Measurements from ENCODE around the gene COQ9. TPM values are rescaled to one million over a fixed set of nuclear protein-coding genes. Genes with fewer than 3 reads are reported as not detected.

Gene COQ9
- total and polyA plus RNA-seq, 2 of the 4 experiments (the other 2 are of a cell fraction): 57.9 to 58.5 TPM

- H2BK20ac ChIP-seq (ENCODE audit: low read depth, low read length): no peak overlapping the region
- no peak for DNase-seq
- no peak overlapping the region for H3K27ac ChIP-seq (ENCODE audit: insufficient read depth, low read length)
- no peak overlapping the region for H2BK5ac ChIP-seq (ENCODE audit: low read depth, low read length, poor library complexity, severe bottlenecking)
- no peak for TF ChIP-seq MAFK (IDR thresholded peaks at IDR 0.05; ENCODE audit: low read depth, low read length)
- TF ChIP-seq FOS (IDR thresholded peaks at IDR 0.05; ENCODE audit: low read depth, low read length): no peak
- TF ChIP-seq, protein P1, sequence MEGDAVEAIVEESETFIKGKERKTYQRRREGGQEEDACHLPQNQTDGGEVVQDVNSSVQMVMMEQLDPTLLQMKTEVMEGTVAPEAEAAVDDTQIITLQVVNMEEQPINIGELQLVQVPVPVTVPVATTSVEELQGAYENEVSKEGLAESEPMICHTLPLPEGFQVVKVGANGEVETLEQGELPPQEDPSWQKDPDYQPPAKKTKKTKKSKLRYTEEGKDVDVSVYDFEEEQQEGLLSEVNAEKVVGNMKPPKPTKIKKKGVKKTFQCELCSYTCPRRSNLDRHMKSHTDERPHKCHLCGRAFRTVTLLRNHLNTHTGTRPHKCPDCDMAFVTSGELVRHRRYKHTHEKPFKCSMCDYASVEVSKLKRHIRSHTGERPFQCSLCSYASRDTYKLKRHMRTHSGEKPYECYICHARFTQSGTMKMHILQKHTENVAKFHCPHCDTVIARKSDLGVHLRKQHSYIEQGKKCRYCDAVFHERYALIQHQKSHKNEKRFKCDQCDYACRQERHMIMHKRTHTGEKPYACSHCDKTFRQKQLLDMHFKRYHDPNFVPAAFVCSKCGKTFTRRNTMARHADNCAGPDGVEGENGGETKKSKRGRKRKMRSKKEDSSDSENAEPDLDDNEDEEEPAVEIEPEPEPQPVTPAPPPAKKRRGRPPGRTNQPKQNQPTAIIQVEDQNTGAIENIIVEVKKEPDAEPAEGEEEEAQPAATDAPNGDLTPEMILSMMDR (conservative IDR thresholded peaks at IDR 0.05; ENCODE audit: low read depth, low read length): no peak
- no peak for TF ChIP-seq RCOR1 (IDR thresholded peaks at IDR 0.05; ENCODE audit: insufficient replicate concordance, low read length)
- TF ChIP-seq BHLHE40 (IDR thresholded peaks at IDR 0.05; ENCODE audit: low read depth, low read length): no peak
- TF ChIP-seq CHD1 (IDR thresholded peaks at IDR 0.05; ENCODE audit: low read depth, low read length): no peak
- TF ChIP-seq CEBPB (IDR thresholded peaks at IDR 0.05; ENCODE audit: low read depth, low read length): no peak
- no peak for TF ChIP-seq POLR2A (IDR thresholded peaks at IDR 0.05; ENCODE audit: low read depth, low read length)
- peak overlapping the region; percentile 97 for H2AFZ ChIP-seq (replicated peaks; ENCODE audit: low read length, poor library complexity)
- 54% methylated on average over 4 of the region's 16 CpGs; no CpG with 5 or more reads in 1 of the 2 experiments for WGBS, 2 experiments (ENCODE audit: extremely low coverage in 2 of 2, insufficient read length in 1 of 2)
- no peak overlapping the region for H2AK5ac ChIP-seq (ENCODE audit: low read depth, low read length)
- no peak overlapping the region for H3K56ac ChIP-seq (ENCODE audit: extremely low read depth, insufficient read depth, low read length)
- H3K18ac ChIP-seq (ENCODE audit: low read depth, low read length): no peak overlapping the region
- in situ Hi-C loops (cut with MboI; ENCODE audit: low sequenced_read_pairs) (loop anchor here (5.0 to 10.0 kb wide), 2 partner anchors 114 to 331 kb away; no protein-coding TSS in a partner anchor), dilution Hi-C loops (cut with HindIII; ENCODE audit: low sequenced_read_pairs, unreplicated experiment) (no loop called here), intact Hi-C loops (cut with micrococcal nuclease) (no loop called here)
- no peak overlapping the region for H3K4ac ChIP-seq (ENCODE audit: low read depth, low read length)
- H2BK15ac ChIP-seq (ENCODE audit: low read depth, low read length): no peak overlapping the region
- no peak overlapping the region for H2BK120ac ChIP-seq (ENCODE audit: low read depth, low read length)
- H3K14ac ChIP-seq (replicated peaks; ENCODE audit: low read depth, low read length): no peak overlapping the region
- H2AK9ac ChIP-seq (replicated peaks; ENCODE audit: low read depth, low read length, poor library complexity): no peak overlapping the region
- no peaks in the 10 kb centered on the region for H3K9me3 ChIP-seq (ENCODE audit: control insufficient read depth, insufficient read depth, low read length)
- peaks cover 23% of the 10 kb centered on the region; the same call in 1 of the 2 replicates for H3K27me3 ChIP-seq (ENCODE audit: control insufficient read depth, insufficient read depth, low read length)
- no peak overlapping the region for H4K8ac ChIP-seq (ENCODE audit: low read depth in 2 of 2, low read length in 2 of 2)
- H3K9ac ChIP-seq (ENCODE audit: low read depth, low read length): no peak overlapping the region
- H3K4me1 ChIP-seq (ENCODE audit: control insufficient read depth, insufficient read depth, low read length): peaks cover 1% of the 10 kb centered on the region; the same call in 1 of the 2 replicates
- BruUV-seq (replicated peaks): no TSS peak
- H4K5ac ChIP-seq (ENCODE audit: low read depth, low read length): no peak overlapping the region
- no peaks in the 10 kb centered on the region for H4K20me1 ChIP-seq (ENCODE audit: insufficient read depth, low read length)
- no peak overlapping the region for H3K4me2 ChIP-seq (ENCODE audit: low read depth, low read length)
- no peak for ATAC-seq (ENCODE audit: low read depth)
- no peaks in the 10 kb centered on the region for H3K79me1 ChIP-seq (ENCODE audit: low read depth in 1 of 2, low read length in 2 of 2)
- no peak overlapping the region for H3K23ac ChIP-seq (ENCODE audit: low read depth, low read length)
- CTCF ChIA-PET: interaction anchor here (1.2 to 2.3 kb wide), 3 partner anchors 100 to 117 kb away, joined by 3 to 20 read pairs (median 4); no protein-coding TSS in a partner anchor
- H3K4me3 ChIP-seq (ENCODE audit: insufficient read depth, low read depth, low read length): no peak overlapping the region
- no peak overlapping the region for H4K91ac ChIP-seq (ENCODE audit: insufficient read depth, low read depth, low read length)
- no peaks in the 10 kb centered on the region for H3K36me3 ChIP-seq (ENCODE audit: control insufficient read depth, insufficient read depth, low read length)
- H3K9me1 ChIP-seq (ENCODE audit: insufficient read depth, low read length): no peaks in the 10 kb centered on the region
- POLR2A ChIA-PET (ENCODE audit: unreplicated experiment): no interaction called here
Measured at GRCh38 chr16:57416084-57416483, 31.2 kb upstream of the COQ9 start.
